NB4 (cell line): ENCODE results near the gene SOCS2.
"Not testable (repeated sequence)": the region's sequence is repeated elsewhere in the genome, so short reads cannot be mapped to it uniquely, and the experiment has no call there.

Experiments used
- DNase-seq: peaks from one replicate; pipeline ENCODE4 v3.0.0; 2010; ENCODE audit warnings: low read depth
- H3K4me3 ChIP-seq: one replicate; pipeline ENCODE4 v1.5.1; 2011; ENCODE audit warnings: mild to moderate bottlenecking, low read depth, low read length, moderate library complexity
- CTCF ChIP-seq: IDR thresholded peaks from one replicate; pipeline ENCODE4 v1.5.1; 2012; ENCODE audit warnings: low read depth, low read length
- MAX ChIP-seq: IDR thresholded peaks from 2 replicates; pipeline ENCODE4 v1.6.1; 2011; ENCODE audit warnings: low read depth, low read length
- MYC ChIP-seq: IDR thresholded peaks from 2 replicates; pipeline ENCODE4 v1.6.1; 2011; ENCODE audit warnings: low read depth, low read length
- POLR2A ChIP-seq: IDR thresholded peaks from 2 replicates; pipeline ENCODE4 v1.6.1; 2011; ENCODE audit warnings: mild to moderate bottlenecking; ENCODE audit not compliant: insufficient read length; ENCODE audit errors: extremely low read depth

SOCS2 gene

GRCh38 chr12:93618891-93619410, 46.5 kb downstream of the SOCS2 start:
- H3K4me3 ChIP-seq, result no peak overlapping the region
- TF ChIP-seq MAX (no peak), MYC (no peak), POLR2A (no peak), CTCF (no peak)
- DNase-seq, result no peak

- no peak for DNase-seq
- no peak for TF ChIP-seq POLR2A
- no peak for TF ChIP-seq CTCF
- TF ChIP-seq MYC, result no peak
- no peak overlapping the region for H3K4me3 ChIP-seq
Observed at GRCh38 chr12:93621986-93622385, 49.5 kb downstream of the SOCS2 start.

- DNase-seq, result no peak
Observed at GRCh38 chr12:93622485-93622884, 50.0 kb downstream of the SOCS2 start.

GRCh38 chr12:93624595-93625294, 52.3 kb downstream of the SOCS2 start:
- no peak overlapping the region for H3K4me3 ChIP-seq
- no peak for DNase-seq
- TF ChIP-seq CTCF (no peak), MYC (no peak), POLR2A (no peak), MAX (no peak)

More at GRCh38 chr12:93622485-93622884, 50.0 kb downstream of the SOCS2 start:
- TF ChIP-seq MYC (no peak), CTCF (no peak), MAX (no peak), POLR2A (no peak)
- H3K4me3 ChIP-seq, result no peak overlapping the region

- not testable (repeated sequence) for DNase-seq, H3K4me3 ChIP-seq
Observed at GRCh38 chr12:93625295-93625645, 52.8 kb downstream of the SOCS2 start.

- DNase-seq, result no peak
- TF ChIP-seq CTCF (no peak), MYC (no peak), POLR2A (no peak), MAX (no peak)
- H3K4me3 ChIP-seq, result no peak overlapping the region
Observed at GRCh38 chr12:93626160-93626559, 53.7 kb downstream of the SOCS2 start.
